ENCODE results near the gene RASSF8.

Gene RASSF8

DNA sequence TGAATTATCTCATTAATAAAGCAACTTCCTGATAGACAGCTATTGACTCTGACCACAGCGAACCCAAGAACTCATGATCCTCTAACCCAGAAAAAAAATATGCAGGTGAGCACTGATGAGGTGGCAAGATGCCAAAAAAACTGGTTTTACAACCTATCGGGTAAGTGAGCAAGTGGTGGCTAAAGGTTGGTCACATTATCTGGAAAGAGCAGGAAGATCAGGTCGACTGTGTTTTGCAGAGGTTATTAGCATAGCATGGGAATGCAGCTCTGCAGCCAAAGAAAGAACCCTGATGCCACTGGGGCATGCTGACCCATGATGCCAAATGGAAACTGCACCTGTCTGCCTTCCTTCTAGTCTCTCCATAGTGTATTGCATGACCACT, 142.9 kb downstream of the RASSF8 start:
- H3K4me3 Mint-ChIP-seq = no peak overlapping the region
- H3K4me1 Mint-ChIP-seq (ENCODE audit: low read depth) = no peaks in the 10 kb centered on the region
- H3K9me3 Mint-ChIP-seq (ENCODE audit: low read depth) = no peaks in the 10 kb centered on the region
- H3K27ac Mint-ChIP-seq = no peak overlapping the region
- H3K36me3 Mint-ChIP-seq = no peaks in the 10 kb centered on the region
- H3K27me3 Mint-ChIP-seq = peaks cover 4% of the 10 kb centered on the region

DNA sequence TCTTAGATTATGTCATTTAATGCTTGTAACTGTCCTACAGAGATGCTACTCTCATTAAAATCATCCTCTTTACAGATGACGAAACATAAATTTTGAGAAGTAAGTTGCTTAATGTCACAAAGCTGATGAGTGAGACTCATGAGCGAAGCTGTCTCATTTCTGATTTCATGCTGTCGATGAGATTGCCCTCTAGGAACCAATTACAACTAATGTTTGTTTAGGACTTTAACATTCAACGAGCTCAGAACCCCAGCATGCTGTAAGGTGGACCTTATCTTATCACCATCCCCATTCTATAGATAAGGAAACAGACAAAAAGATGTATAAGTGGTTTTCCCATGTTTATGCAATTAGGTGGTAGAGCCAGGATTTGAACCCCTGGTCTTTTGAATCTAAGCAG, 143.3 kb downstream of the RASSF8 start:
- Mint-ChIP-seq H3K4me3 (no peak overlapping the region), H3K36me3 (no peaks in the 10 kb centered on the region), H3K9me3 (ENCODE audit: low read depth) (no peaks in the 10 kb centered on the region), H3K27me3 (peaks cover 4% of the 10 kb centered on the region), H3K27ac (no peak overlapping the region), H3K4me1 (ENCODE audit: low read depth) (no peaks in the 10 kb centered on the region)

DNA sequence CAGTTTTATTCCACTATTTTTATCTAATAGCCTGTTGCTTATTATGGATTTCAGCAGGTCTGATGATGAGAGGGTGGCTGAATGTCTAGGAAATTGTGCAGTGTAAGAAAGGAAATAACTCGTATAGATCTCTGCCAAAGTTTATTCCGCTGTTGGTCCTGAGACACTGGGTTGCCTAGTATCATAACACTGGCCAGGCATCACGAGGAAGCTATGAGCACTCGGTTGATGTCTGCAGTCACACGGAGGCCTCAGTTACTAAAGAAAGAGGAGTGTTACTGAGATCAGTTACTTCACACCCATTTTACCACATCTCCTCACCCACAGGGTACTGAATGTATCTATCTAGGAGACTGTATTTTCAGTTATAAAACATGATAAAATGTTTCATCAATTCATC, 144.5 kb downstream of the RASSF8 start:
- Mint-ChIP-seq H3K9me3 (ENCODE audit: low read depth) (no peaks in the 10 kb centered on the region), H3K27ac (no peak overlapping the region), H3K4me3 (no peak overlapping the region), H3K36me3 (no peaks in the 10 kb centered on the region), H3K27me3 (peaks cover 4% of the 10 kb centered on the region), H3K4me1 (ENCODE audit: low read depth) (no peaks in the 10 kb centered on the region)

DNA sequence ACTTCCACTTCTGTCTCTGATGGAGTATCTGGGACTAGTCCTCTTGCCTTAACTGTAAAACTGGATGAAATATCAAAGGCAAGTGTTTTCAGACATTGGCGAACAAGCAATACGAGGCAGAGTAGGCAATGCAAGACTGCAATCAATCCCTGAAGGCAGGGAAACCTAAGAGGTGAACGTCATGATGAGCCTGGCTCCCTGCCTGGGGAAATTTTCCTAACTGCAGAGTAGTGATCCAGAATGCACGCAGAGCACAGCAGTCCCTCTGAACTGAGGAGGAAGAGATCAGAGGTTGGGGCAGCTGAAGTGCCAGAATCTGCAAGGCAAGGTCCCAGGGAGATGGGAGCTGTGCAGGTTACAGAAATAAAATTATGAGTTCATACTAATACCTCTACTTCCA, 147.9 kb downstream of the RASSF8 start:
- Mint-ChIP-seq H3K4me1 (ENCODE audit: low read depth) (no peaks in the 10 kb centered on the region), H3K4me3 (no peak overlapping the region), H3K36me3 (no peaks in the 10 kb centered on the region), H3K27ac (no peak overlapping the region), H3K9me3 (ENCODE audit: low read depth) (no peaks in the 10 kb centered on the region), H3K27me3 (peaks cover 2% of the 10 kb centered on the region)

DNA sequence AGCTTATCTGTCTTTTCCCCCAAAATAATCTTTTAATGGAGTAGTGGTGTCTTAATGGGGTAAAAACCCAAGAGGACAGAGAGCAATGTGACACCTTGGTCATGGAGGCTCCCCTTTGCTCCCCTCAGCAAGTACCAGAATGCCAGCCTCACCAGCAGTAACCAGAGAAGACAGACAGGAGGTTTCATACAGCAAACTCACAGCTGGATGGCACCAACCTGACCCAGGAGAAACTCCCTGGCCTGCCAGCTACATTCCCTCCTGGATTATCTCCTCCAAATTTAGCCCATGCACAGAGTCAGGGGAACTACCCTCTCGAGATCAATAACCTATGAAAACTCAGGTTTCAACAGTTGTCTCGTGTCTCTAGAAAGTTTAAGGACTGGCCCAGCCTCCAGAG, 150.4 kb downstream of the RASSF8 start:
- Mint-ChIP-seq H3K4me3 (no peak overlapping the region), H3K27ac (no peak overlapping the region), H3K4me1 (ENCODE audit: low read depth) (peaks cover 10% of the 10 kb centered on the region), H3K9me3 (ENCODE audit: low read depth) (no peaks in the 10 kb centered on the region), H3K27me3 (peaks cover 9% of the 10 kb centered on the region), H3K36me3 (no peaks in the 10 kb centered on the region)

DNA sequence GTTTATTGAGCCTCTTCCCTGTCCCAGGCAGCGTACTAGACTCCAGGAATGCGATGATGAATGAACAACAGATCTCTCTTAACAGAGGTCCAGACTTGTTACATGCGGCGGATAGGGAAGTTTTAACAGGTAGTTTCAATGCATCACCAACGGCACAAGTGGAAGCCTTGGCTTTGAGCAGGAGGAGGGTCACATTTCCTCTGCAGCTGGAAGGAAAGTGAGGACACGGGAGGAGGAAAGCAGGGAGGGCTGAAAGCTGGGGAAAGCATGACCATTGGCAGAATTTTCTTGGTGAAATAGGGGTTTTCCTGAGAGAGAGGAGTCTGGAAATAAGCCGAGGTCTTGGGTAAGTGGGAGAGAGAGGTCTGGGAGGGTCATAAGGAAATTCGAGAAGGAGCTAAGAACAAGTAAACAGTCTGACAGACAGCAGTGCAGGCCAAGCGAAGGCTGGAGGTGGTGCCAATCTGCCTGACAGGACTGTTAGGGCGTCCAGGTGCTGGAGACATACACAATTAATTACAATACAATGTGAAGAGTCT, 150.9 kb downstream of the RASSF8 start:
- no peak overlapping the region for H3K4me3 Mint-ChIP-seq
- H3K27me3 Mint-ChIP-seq = peaks cover 9% of the 10 kb centered on the region
- H3K27ac Mint-ChIP-seq = no peak overlapping the region
- no peaks in the 10 kb centered on the region for H3K9me3 Mint-ChIP-seq (ENCODE audit: low read depth)
- peaks cover 10% of the 10 kb centered on the region for H3K4me1 Mint-ChIP-seq (ENCODE audit: low read depth)
- no peaks in the 10 kb centered on the region for H3K36me3 Mint-ChIP-seq

DNA sequence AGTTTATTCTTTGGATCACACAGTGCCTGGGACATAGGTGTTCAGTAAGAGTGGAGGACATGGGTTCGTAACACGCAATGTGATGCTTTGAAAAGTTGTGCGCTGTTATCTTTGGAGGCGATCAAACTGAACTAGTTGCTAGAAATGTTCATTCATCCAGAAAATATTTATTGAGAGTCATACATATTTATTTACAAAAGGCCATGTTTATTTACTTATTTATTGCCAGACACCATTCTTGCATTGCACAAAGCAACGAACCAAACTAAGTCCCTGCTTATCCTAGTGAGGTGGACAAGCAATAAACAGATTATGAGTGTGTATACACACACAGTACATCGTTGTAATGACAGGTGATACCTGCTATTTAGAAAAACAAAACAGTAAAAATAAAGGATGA, 153.8 kb downstream of the RASSF8 start:
- Mint-ChIP-seq H3K4me3 (peak overlapping the region; percentile 53), H3K27me3 (peaks cover 14% of the 10 kb centered on the region), H3K4me1 (ENCODE audit: low read depth) (peaks cover 11% of the 10 kb centered on the region)

DNA sequence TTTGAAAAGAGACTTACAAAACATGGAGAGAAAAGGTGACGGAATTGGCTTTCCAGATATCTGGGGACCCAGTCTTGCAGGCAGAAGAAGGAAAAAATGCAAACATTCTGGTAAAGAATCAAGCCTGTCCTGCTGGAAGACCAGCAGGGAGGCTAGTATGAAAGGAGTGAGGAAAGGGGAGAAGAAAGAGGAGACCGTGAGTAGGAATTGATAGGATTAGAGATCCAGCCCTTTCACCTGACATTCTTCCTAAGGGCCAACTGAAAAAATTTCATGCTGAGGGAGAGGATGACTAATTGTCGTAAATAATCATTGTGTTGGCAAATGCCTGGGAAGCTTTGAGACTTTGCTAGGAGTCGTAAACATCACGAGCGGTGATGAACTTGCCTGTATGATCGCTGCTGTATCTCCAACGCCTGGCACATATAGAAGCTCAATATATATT, 154.2 kb downstream of the RASSF8 start:
- no peaks in the 10 kb centered on the region for H3K9me3 Mint-ChIP-seq (ENCODE audit: low read depth)
- H3K4me1 Mint-ChIP-seq (ENCODE audit: low read depth) = peaks cover 11% of the 10 kb centered on the region
- H3K4me3 Mint-ChIP-seq = peak overlapping the region; percentile 84
- peaks cover 18% of the 10 kb centered on the region for H3K27me3 Mint-ChIP-seq
- H3K36me3 Mint-ChIP-seq = no peaks in the 10 kb centered on the region
- peak overlapping the region; percentile 25 for H3K27ac Mint-ChIP-seq

More for the DNA sequence above, 153.8 kb downstream of the RASSF8 start:
- Mint-ChIP-seq H3K36me3 (no peaks in the 10 kb centered on the region), H3K27ac (no peak overlapping the region), H3K9me3 (ENCODE audit: low read depth) (no peaks in the 10 kb centered on the region)

DNA sequence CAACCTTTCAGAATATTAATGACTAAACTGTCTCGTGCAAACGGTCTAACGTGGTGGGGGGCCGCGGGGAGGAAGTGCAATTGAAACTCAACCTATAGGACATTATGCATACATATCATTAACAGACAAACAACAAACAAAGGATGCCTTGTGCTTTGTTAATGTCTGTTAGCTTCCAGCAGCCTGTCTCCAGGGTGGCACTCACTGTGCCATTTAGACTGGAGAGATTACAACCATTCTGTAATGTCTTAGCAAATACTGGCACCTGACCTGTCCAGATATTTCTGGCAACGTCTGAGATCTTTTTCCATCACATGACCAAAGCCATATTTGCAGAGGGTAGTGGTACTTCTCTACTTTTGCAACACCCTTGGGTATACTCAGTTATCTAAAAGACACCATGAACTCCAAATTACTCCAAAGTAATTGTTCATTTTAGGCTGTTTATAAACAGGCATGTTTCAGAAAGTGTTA, 154.7 kb downstream of the RASSF8 start:
- Mint-ChIP-seq H3K36me3 (no peaks in the 10 kb centered on the region), H3K4me1 (ENCODE audit: low read depth) (peaks cover 11% of the 10 kb centered on the region), H3K9me3 (ENCODE audit: low read depth) (no peaks in the 10 kb centered on the region), H3K4me3 (peak overlapping the region; percentile 84), H3K27ac (no peak overlapping the region), H3K27me3 (peaks cover 20% of the 10 kb centered on the region)

DNA sequence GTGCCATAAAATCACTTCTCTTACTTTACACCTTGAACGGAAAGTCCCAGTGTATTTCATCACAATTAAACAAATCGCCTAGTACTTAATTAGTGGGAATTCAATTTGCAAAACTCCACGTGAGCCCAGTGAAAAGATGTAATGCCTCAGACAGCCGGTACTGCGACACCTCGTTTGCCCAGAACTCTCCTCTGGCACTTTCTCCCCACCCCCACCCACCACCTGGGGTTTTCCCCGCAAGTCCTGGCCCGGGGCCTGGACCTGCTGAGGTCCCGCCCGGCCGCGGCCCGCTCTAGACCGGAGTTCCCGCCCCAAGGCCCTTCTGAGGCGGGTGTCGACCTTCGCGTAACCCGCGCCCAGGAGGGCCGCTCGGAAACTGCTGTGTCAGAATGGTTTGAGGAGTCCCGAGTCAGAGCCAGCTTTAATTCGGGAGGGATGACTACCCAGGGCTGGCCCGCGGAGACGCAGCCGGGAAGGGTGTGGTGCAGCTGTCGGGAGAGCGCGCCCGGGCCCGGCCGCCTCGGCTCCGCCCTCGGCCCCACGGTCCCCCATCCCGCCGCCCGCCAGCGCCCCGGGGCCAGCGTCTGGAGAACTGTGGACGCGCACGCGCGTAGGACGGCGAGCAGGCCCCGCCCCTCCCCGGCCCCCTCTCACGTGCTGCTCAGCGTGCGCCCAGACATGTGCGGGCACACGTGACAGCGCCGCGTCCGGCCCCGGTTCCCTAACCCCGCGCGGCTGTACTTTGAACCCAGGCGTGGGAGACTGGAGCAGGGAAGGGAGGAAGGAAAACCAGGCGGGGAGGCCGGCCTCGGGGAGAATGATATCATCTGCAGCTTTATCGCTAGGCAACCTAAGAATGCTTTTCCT, 155.6 kb downstream of the RASSF8 start:
- Mint-ChIP-seq H3K4me1 (ENCODE audit: low read depth) (peaks cover 11% of the 10 kb centered on the region), H3K27me3 (peaks cover 23% of the 10 kb centered on the region), H3K27ac (peak overlapping the region; percentile 67), H3K9me3 (ENCODE audit: low read depth) (no peaks in the 10 kb centered on the region), H3K36me3 (no peaks in the 10 kb centered on the region), H3K4me3 (peak overlapping the region; percentile 84)

DNA sequence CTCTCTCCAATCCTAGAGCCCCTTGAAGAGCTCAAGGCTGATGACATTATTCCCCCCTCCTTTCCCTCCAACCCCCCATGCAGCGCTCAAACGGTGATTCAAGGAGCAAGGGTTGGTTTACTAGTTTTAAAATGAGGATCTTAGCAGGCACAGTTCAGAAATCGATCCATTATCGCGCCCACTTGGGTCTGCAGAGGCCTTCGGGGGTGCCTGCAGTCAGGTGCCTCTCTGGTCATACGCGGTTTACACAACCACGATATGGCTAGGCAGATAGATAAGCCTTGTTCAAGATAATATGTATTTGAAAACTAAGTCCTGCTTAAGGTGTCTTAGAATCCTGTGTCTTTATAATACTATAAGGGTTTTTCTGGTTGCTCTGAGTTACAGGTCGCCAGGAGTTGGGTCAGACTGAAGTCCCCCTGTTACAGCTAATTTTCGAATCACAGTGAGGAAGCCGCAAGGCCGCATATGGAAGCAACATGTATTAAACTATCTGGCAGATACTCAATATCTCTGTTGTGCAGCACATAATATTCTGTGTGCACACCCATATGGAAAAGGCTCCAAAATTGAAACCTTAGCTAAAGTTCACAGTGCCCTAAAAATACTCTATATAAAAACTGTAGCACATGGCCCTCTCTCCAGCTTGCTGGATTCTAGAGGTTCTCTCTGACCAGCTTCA, 156.4 kb downstream of the RASSF8 start:
- no peaks in the 10 kb centered on the region for H3K36me3 Mint-ChIP-seq
- peaks cover 31% of the 10 kb centered on the region for H3K27me3 Mint-ChIP-seq
- H3K4me3 Mint-ChIP-seq = peak overlapping the region; percentile 77
- peak overlapping the region; percentile 67 for H3K27ac Mint-ChIP-seq
- H3K4me1 Mint-ChIP-seq (ENCODE audit: low read depth) = peaks cover 11% of the 10 kb centered on the region
- H3K9me3 Mint-ChIP-seq (ENCODE audit: low read depth) = no peaks in the 10 kb centered on the region

DNA sequence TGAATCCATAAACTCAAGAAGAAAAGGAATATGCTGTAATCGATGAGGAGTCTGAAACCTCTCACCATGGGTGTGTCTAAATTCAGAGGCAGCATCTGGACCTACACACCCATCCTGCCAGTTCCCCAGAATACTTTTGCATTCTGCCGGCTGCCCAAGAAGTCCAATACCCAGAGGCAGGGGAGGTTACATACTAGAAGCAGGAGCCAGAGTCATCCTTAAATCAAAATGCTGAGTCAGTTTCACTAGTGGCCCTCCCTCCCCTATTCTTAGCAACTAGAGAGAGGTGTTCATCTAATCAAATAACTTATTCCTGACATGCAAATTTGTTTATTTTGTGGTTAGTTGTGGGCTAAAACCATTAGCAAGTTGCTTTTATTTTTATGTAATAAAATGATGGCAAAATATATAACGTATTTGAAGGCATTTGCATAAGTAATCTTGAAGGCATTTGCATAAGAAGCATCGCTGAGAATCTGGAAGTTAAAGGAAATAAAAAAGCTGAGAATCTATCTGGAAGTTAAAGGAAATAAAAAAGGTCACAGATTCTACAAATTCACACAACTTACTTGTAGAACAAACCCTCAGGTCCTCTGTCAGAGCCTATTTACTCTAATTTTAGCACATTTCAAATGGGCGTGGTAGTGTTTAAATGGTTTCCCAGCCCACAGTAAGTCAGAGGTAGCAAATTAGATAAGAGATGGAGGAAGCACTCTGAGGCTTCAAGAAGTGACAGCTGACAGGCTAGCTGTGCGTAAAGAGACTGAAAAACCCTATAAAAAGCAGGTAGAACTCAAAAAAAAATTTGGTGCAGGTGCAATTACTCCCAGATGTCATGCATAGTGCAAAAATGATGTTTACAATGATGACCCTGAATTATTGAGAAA, 158.6 kb downstream of the RASSF8 start:
- no peaks in the 10 kb centered on the region for H3K36me3 Mint-ChIP-seq
- no peak overlapping the region for H3K4me3 Mint-ChIP-seq
- H3K27me3 Mint-ChIP-seq = peaks cover 44% of the 10 kb centered on the region
- H3K9me3 Mint-ChIP-seq (ENCODE audit: low read depth) = no peaks in the 10 kb centered on the region
- no peak overlapping the region for H3K27ac Mint-ChIP-seq
- H3K4me1 Mint-ChIP-seq (ENCODE audit: low read depth) = peaks cover 17% of the 10 kb centered on the region

DNA sequence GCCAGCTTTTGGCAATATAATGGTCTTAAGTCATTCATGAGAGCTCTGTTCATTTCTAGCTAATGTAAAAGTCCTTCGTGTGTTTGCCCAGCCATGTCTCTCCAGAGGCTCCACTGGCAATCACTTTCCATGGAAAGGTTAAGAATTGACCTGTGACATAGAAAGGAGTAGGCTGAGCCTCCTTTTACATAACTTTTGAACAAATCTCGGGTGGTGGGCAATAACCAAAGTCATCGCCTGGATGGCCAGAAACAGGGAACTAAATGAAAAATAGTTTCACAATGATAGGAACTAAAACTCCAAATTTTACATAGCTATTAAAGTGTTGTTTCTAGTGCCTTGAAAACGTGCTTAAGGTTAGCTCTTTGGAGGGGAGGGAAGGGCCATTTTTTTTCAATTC, 159.8 kb downstream of the RASSF8 start:
- Mint-ChIP-seq H3K4me1 (ENCODE audit: low read depth) (peaks cover 18% of the 10 kb centered on the region), H3K27ac (no peak overlapping the region), H3K4me3 (no peak overlapping the region), H3K36me3 (no peaks in the 10 kb centered on the region), H3K27me3 (peaks cover 42% of the 10 kb centered on the region), H3K9me3 (ENCODE audit: low read depth) (no peaks in the 10 kb centered on the region)

DNA sequence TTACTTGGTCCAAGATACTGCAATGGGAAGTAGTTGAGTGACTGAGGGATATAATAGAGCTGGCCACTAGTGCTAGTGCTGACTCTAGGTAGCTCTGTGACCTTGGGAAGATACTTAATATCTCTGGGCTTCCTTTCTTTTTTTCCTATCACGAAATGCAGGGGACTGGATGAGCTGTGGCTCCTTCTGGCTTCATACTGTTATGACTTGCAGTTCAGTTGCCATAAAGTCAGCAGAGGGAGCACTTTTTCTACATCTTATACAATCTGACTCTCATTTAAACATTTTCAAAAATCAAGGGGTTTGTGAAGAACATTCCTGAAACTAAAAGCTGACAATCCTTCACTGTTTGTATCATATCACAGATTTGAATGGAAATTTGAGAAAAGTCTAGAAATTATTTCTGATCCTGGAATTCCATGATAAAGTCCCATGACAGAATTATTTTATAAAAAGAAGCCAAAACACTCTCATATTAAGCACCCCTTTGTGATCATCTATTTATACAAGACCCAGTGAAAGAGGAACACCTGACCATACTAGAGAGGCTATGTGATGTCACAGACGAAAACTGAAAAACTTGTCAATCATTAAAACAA, 161.0 kb downstream of the RASSF8 start:
- no peaks in the 10 kb centered on the region for H3K36me3 Mint-ChIP-seq
- H3K27me3 Mint-ChIP-seq = peaks cover 51% of the 10 kb centered on the region
- peaks cover 23% of the 10 kb centered on the region for H3K4me1 Mint-ChIP-seq (ENCODE audit: low read depth)
- no peak overlapping the region for H3K27ac Mint-ChIP-seq
- H3K9me3 Mint-ChIP-seq (ENCODE audit: low read depth) = no peaks in the 10 kb centered on the region
- H3K4me3 Mint-ChIP-seq = no peak overlapping the region

All from activated naive CD8-positive, alpha-beta T cell (primary cell).